Colonic mucosa (tissue), 4 donors: ENCODE results near the gene GABARAP. TPM values are rescaled to one million over a fixed set of nuclear protein-coding genes. Genes with fewer than 3 reads are reported as not detected.

Experiments used
- DNase-seq: peaks from one replicate; pipeline ENCODE4 v3.0.0-alpha.2; 2020
- H3K27ac ChIP-seq: fragments of 200-600 bp; one replicate; pipeline ENCODE4 v1.8.0; 2021
- H3K27me3 ChIP-seq: fragments of 200-600 bp; one replicate; pipeline ENCODE4 v1.8.0; 2021
- H3K36me3 ChIP-seq: fragments of 200-600 bp; one replicate; pipeline ENCODE4 v1.8.0; 2021
- H3K4me1 ChIP-seq: fragments of 200-600 bp; one replicate; pipeline ENCODE4 v1.8.0; 2021; ENCODE audit warnings: mild to moderate bottlenecking
- H3K4me3 ChIP-seq: fragments of 200-600 bp; one replicate; pipeline ENCODE4 v1.8.0; 2021
- H3K9ac ChIP-seq, 2 donors: one replicate each; pipeline ENCODE4 v1.7.0; 2013; ENCODE audit warnings: control low read depth in 2 of 2, low read depth in 2 of 2, low read length in 2 of 2
- H3K9me3 ChIP-seq: fragments of 200-600 bp; one replicate; pipeline ENCODE4 v1.8.0; 2021
- CTCF ChIP-seq: fragments of 200-600 bp; IDR thresholded peaks from one replicate; pipeline ENCODE4 v1.8.0; 2022; ENCODE audit warnings: antibody characterized with exemption, mild to moderate bottlenecking
- intact Hi-C: fragments of 100-400 bp; cut with DNase I; formaldehyde crosslinking; loops from one replicate; pipeline ENCODE4 v1.14.1; 2022
- total RNA-seq, 2 donors: library from RNA; stranded (reverse); fragmentation: NEBNext Ultra II Directional in 1 of 2; extraction: Animal tissue kit (Norgen Biotek cat#: 25700) in 1 of 2; gene quantifications; one replicate each; pipeline ENCODE4 v1.2.1, GENCODE V29; 2021
- donor health status: healthy.
- donor health status: DM: no; HTN: no; CAD: no.
- donor health status: DM: no; HTN: no; CAD: no.

GABARAP gene
- total RNA-seq, 2 donors from 2014 or later = 378 to 513 TPM

GRCh38 chr17:7207120-7208001 lies 34.9 kb downstream of the GABARAP start:
- Histone ChIP-seq H3K4me1 (no peaks in the 10 kb centered on the region), H3K4me3 (no peak overlapping the region), H3K9ac (no peak overlapping the region), H3K9me3 (no peaks in the 10 kb centered on the region), H3K27me3 (no peaks in the 10 kb centered on the region), H3K27ac (no peak overlapping the region), H3K36me3 (no peaks in the 10 kb centered on the region)
- no peak for TF ChIP-seq CTCF
- DNase-seq = no peak
- intact Hi-C loops = no loop called here

GRCh38 chr17:7205561-7205960 lies 36.7 kb downstream of the GABARAP start:
- Histone ChIP-seq H3K27me3 (no peaks in the 10 kb centered on the region), H3K27ac (no peak overlapping the region), H3K36me3 (no peaks in the 10 kb centered on the region), H3K4me1 (no peaks in the 10 kb centered on the region), H3K9me3 (no peaks in the 10 kb centered on the region), H3K9ac (peak overlapping the region in 1 of 2 donors; percentile 57), H3K4me3 (no peak overlapping the region)
- intact Hi-C loops = no loop called here
- DNase-seq = no peak
- TF ChIP-seq CTCF = no peak

GRCh38 chr17:7204828-7205461 lies 37.3 kb downstream of the GABARAP start:
- Histone ChIP-seq H3K9ac (peak overlapping the region; percentile 44 to 57), H3K4me3 (peak overlapping the region; percentile 39), H3K27me3 (no peaks in the 10 kb centered on the region), H3K9me3 (no peaks in the 10 kb centered on the region), H3K27ac (no peak overlapping the region), H3K36me3 (no peaks in the 10 kb centered on the region), H3K4me1 (no peaks in the 10 kb centered on the region)
- intact Hi-C loops = no loop called here
- TF ChIP-seq CTCF = no peak
- peak; percentile 79 for DNase-seq

- intact Hi-C loops = no loop called here
- Histone ChIP-seq H3K36me3 (no peaks in the 10 kb centered on the region), H3K4me1 (no peaks in the 10 kb centered on the region), H3K4me3 (no peak overlapping the region), H3K27ac (no peak overlapping the region), H3K9me3 (no peaks in the 10 kb centered on the region), H3K27me3 (no peaks in the 10 kb centered on the region), H3K9ac (peak overlapping the region; percentile 43 to 57)
- TF ChIP-seq CTCF = no peak
- no peak for DNase-seq
Measured at GRCh38 chr17:7204336-7204735, 37.9 kb downstream of the GABARAP start.

GRCh38 chr17:7203391-7203790 lies 38.9 kb downstream of the GABARAP start:
- Histone ChIP-seq H3K36me3 (no peaks in the 10 kb centered on the region), H3K4me3 (no peak overlapping the region), H3K9me3 (no peaks in the 10 kb centered on the region), H3K27me3 (no peaks in the 10 kb centered on the region), H3K27ac (no peak overlapping the region), H3K9ac (no peak overlapping the region), H3K4me1 (no peaks in the 10 kb centered on the region)
- no peak for DNase-seq
- intact Hi-C loops = no loop called here
- no peak for TF ChIP-seq CTCF
